HepG2 (cell line): ENCODE results near the gene RGL3. TPM values are rescaled to one million over a fixed set of nuclear protein-coding genes. Genes with fewer than 3 reads are reported as not detected.
A peak's percentile ranks its signal among the peaks of the same experiment; 100 is the strongest.

Experiments used
- ATAC-seq: fragments of 200-7000 bp; cut with Tn5 transposase; 3 replicates; pipeline ENCODE4 v1.9.1; 2020; ENCODE audit warnings: mild to moderate bottlenecking, moderate library complexity
- BruUV-seq: library from RNA; stranded (reverse); fragments of 400-500 nt; replicated peaks from 2 replicates; lab custom pipeline; 2021; lab: Mats Ljungman, UMichigan
- CTCF ChIA-PET: fragments of 300-600 bp; formaldehyde crosslinking; extraction: SDS; loops from one replicate; lab custom pipeline; 2021; ENCODE audit warnings: low total read pairs, inconsistent platforms, low intra/inter-chr PET ratio; lab: Yijun Ruan, JAX
- POLR2A ChIA-PET: fragments of 350-600 bp; sonication (Branson Sonifier 250); formaldehyde crosslinking; loops from one replicate; lab custom pipeline; 2020; ENCODE audit warnings: antibody characterized with exemption, inconsistent platforms; lab: Yijun Ruan, JAX
- DNase-seq: peaks from one replicate; pipeline ENCODE4 v3.0.0-alpha.2; 2015; ENCODE audit warnings: low spot score
- FAIRE-seq: peaks from 3 replicates; lab custom pipeline; 2011; peaks lifted over from hg19 to GRCh38; lab: Jason Lieb, UNC
- H2AFZ ChIP-seq: one replicate; pipeline ENCODE4 v1.6.1; 2011; ENCODE audit warnings: low read length, inconsistent platforms
- H3K27ac ChIP-seq: fragments of 300-600 bp; 3 replicates; pipeline ENCODE4 v1.8.0; 2011; ENCODE audit warnings: mixed run types, mild to moderate bottlenecking, mixed read lengths, low read length, inconsistent platforms; ENCODE audit not compliant: insufficient read depth; ENCODE audit errors: extremely low read length
- H3K27me3 ChIP-seq, 2 experiments: fragments of 200-600 bp in 1 of 2; 2 replicates in 1 of 2; 3 replicates in 1 of 2; pipeline versions ENCODE4 v1.6.0 to v1.8.0; 2011; ENCODE audit warnings: low read length in 2 of 2, mild to moderate bottlenecking in 2 of 2, moderate library complexity in 2 of 2, inconsistent platforms in 1 of 2; ENCODE audit not compliant: insufficient read depth in 2 of 2, control insufficient read depth in 1 of 2
- H3K36me3 ChIP-seq, 2 experiments: fragments of 200-600 bp in 1 of 2; replicated peaks in 1 of 2; 2 replicates in 1 of 2; 3 replicates in 1 of 2; pipeline versions ENCODE4 v1.5.1 to v1.8.0; 2011; ENCODE audit warnings: low read length in 2 of 2, inconsistent platforms in 1 of 2; ENCODE audit not compliant: insufficient read depth in 2 of 2, control insufficient read depth in 1 of 2
- H3K4me1 ChIP-seq: 2 replicates; pipeline ENCODE4 v1.5.1; 2012; ENCODE audit warnings: low read length, inconsistent platforms; ENCODE audit not compliant: insufficient read depth
- H3K4me2 ChIP-seq: 2 replicates; pipeline ENCODE4 v1.6.0; 2011; ENCODE audit warnings: low read depth, low read length, inconsistent platforms
- H3K4me3 ChIP-seq, 3 experiments: fragments of 200-600 bp in 1 of 3; sonication (generic), shearing (Covaris generic) in 1 of 3; replicated peaks in 1 of 3; 2 replicates each; pipeline ENCODE4 v1.5.1; 2011 to 2016; ENCODE audit warnings: low read length in 3 of 3, inconsistent platforms in 2 of 3, low read depth in 2 of 3, mild to moderate bottlenecking in 2 of 3, control low read depth in 1 of 3, mixed read lengths in 1 of 3; ENCODE audit not compliant: insufficient read depth in 1 of 3
- H3K79me2 ChIP-seq: one replicate; pipeline ENCODE4 v1.6.1; 2011; ENCODE audit warnings: low read length, inconsistent platforms; ENCODE audit not compliant: insufficient read depth
- H3K9ac ChIP-seq: 2 replicates; pipeline ENCODE4 v1.6.0; 2011; ENCODE audit warnings: mild to moderate bottlenecking, low read depth, low read length, inconsistent platforms; ENCODE audit not compliant: insufficient read depth
- H3K9me3 ChIP-seq: 2 replicates; pipeline ENCODE4 v1.5.1; 2012; ENCODE audit warnings: mild to moderate bottlenecking, low read length
- H4K20me1 ChIP-seq: 2 replicates; pipeline ENCODE4 v1.6.0; 2011; ENCODE audit warnings: inconsistent platforms, mild to moderate bottlenecking, low read length, moderate library complexity; ENCODE audit not compliant: insufficient read depth
- AFF4 ChIP-seq: sonication (generic); formaldehyde crosslinking; IDR thresholded peaks from 2 replicates; pipeline ENCODE4 v1.4.0; 2020; ENCODE audit warnings: missing genetic modification reagents
- AGO1 ChIP-seq: fragments of 200-400 bp; formaldehyde crosslinking; IDR thresholded peaks from 2 replicates; pipeline ENCODE4 v1.6.1; 2017; ENCODE audit warnings: mild to moderate bottlenecking, low read depth, low read length, moderate library complexity; ENCODE audit not compliant: poor library complexity, severe bottlenecking
- AGO2 ChIP-seq: fragments of 200-400 bp; formaldehyde crosslinking; optimal IDR thresholded peaks from 2 replicates; pipeline ENCODE3; 2017; ENCODE audit warnings: mild to moderate bottlenecking, low read depth, low read length, moderate library complexity
- ARHGAP35 ChIP-seq: sonication (generic); formaldehyde crosslinking; IDR thresholded peaks from 2 replicates; pipeline ENCODE4 v1.9.0; 2022; ENCODE audit warnings: mild to moderate bottlenecking, inconsistent platforms, moderate library complexity, missing genetic modification reagents, borderline replicate concordance
- ARNTL ChIP-seq: sonication (generic); formaldehyde crosslinking; IDR thresholded peaks from 2 replicates; pipeline ENCODE4 v1.4.0; 2020; ENCODE audit warnings: mild to moderate bottlenecking, missing genetic modification reagents
- HDAC6 ChIP-seq: fragments of 200-600 bp; sonication (generic); IDR thresholded peaks from 2 replicates; pipeline ENCODE4 v1.7.0; 2017; ENCODE audit warnings: mild to moderate bottlenecking, antibody characterized with exemption, low read length, low read depth
- HIC2 ChIP-seq: sonication (generic); formaldehyde crosslinking; IDR thresholded peaks from 2 replicates; pipeline ENCODE4 v1.9.0; 2022; ENCODE audit warnings: low read depth, missing genetic modification reagents
- PLRG1 ChIP-seq: fragments of 450-650 bp; conservative IDR thresholded peaks from 2 replicates; pipeline ENCODE4 v1.6.1; 2016
- RBFOX2 ChIP-seq: fragments of 200-400 bp; formaldehyde crosslinking; IDR thresholded peaks from 2 replicates; pipeline ENCODE4 v1.6.1; 2017; ENCODE audit warnings: low read depth, mild to moderate bottlenecking, low read length
- TAF1 ChIP-seq: sonication (generic); formaldehyde crosslinking; IDR thresholded peaks from 2 replicates; pipeline ENCODE4 v1.4.0; 2020; ENCODE audit warnings: missing genetic modification reagents
- ZBTB7A ChIP-seq: sonication (generic); formaldehyde crosslinking; IDR thresholded peaks from 2 replicates; pipeline ENCODE4 v1.8.0; 2022; ENCODE audit warnings: mild to moderate bottlenecking, missing genetic modification reagents
- ZNF562 ChIP-seq: sonication (generic); formaldehyde crosslinking; IDR thresholded peaks from 2 replicates; pipeline ENCODE4 v1.8.0; 2022; ENCODE audit warnings: missing genetic modification reagents, borderline replicate concordance
- WGBS: methylation state at CpG from one replicate; pipeline ENCODE4 v1.1.6; 2017; ENCODE audit warnings: low lambda C conversion rate; 5-methylcytosine and 5-hydroxymethylcytosine counted together
- in situ Hi-C: cut with HindIII; loops from 2 replicates; pipeline ENCODE4 v1.10.0; 2017; ENCODE audit warnings: low pct_unique_long_range_greater_than_20kb; ENCODE audit not compliant: extremely low pct_ligation_motif_present
- intact Hi-C: fragments of 100-400 bp; cut with micrococcal nuclease; formaldehyde crosslinking; loops from one replicate; pipeline ENCODE4 v1.10.0; 2022; ENCODE audit not compliant: unreplicated experiment
- polyA plus RNA-seq, 8 experiments: library from polyadenylated mRNA; depleted of rRNA in 3 of 8; stranded (reverse) in 7 of 8; unstranded in 1 of 8; fragments of >200 nt; fragmentation: Illumina TruSeq in 4 of 8; extraction: Trizol in 4 of 8; gene quantifications; 2 replicates each; pipeline versions ENCODE4 v1.2.1 to v1.2.3, GENCODE V29; 2011 to 2016; ENCODE audit warnings: low read depth in 4 of 8, missing spikeins in 1 of 8, mixed read lengths in 1 of 8; ENCODE audit not compliant: insufficient read depth in 1 of 8
- total RNA-seq, 5 experiments: library from RNA; depleted of rRNA; stranded (reverse); fragments of >200 nt; fragmentation: Illumina TruSeq; extraction: Trizol; gene quantifications; 2 replicates each; pipeline ENCODE4 v1.2.3, GENCODE V29; 2016; ENCODE audit warnings: low read depth in 1 of 5

The RGL3 gene
- total and polyA plus RNA-seq, 2 of the 13 experiments (the other 11 are each of a cell fraction or from before 2014, with no cell fraction given), result 4.2 to 7.6 TPM

GRCh38 chr19:11361037-11361770 is 57.9 kb downstream of the RGL3 start:
- Histone ChIP-seq H2AFZ (no peak overlapping the region), H3K4me2 (no peak overlapping the region), H3K36me3 (peaks cover 0 to 5% of the 10 kb centered on the region in 2 experiments; a peak in 3 of 5 replicates), H3K27ac (no peak overlapping the region), H3K4me1 (peaks cover 3% of the 10 kb centered on the region), H3K4me3 (no peak overlapping the region), H3K27me3 (no peaks in the 10 kb centered on the region), H4K20me1 (no peaks in the 10 kb centered on the region), H3K79me2 (no peaks in the 10 kb centered on the region), H3K9ac (no peak overlapping the region), H3K9me3 (no peaks in the 10 kb centered on the region)
- intact Hi-C loops, result no loop called here
- TF ChIP-seq RBFOX2 (0 out of 2 replicates have a peak, but pooled peaks have one; percentile 46), AGO1 (peak; percentile 30), HIC2 (no peak), HDAC6 (no peak), ZBTB7A (CRISPR knock-in tag) (no peak), PLRG1 (no peak), ZNF562 (CRISPR knock-in tag) (no peak), TAF1 (no peak), AGO2 (peak; percentile 77), ARNTL (CRISPR knock-in tag) (no peak), AFF4 (CRISPR knock-in tag) (no peak), ARHGAP35 (CRISPR knock-in tag) (no peak)
- in situ Hi-C loops, result no loop called here
- BruUV-seq, result no TSS peak
- DNase-seq, result no peak
- FAIRE-seq, result no peak
- ATAC-seq, result no peak
- ChIA-PET CTCF (no interaction called here), POLR2A (interaction anchor here (1.1 kb wide), 1 partner anchor 14 kb away, joined by 5 read pairs; the partner anchor contains the start of gene SWSAP1)
- WGBS, result 92% methylated on average over 43 of the region's 43 CpGs
